ENCODE measurements around the gene RLN1.
"Not testable (repeated sequence)": the region's sequence is repeated elsewhere in the genome, so short reads cannot be mapped to it uniquely, and the experiment has no call there.

The RLN1 gene, protein sequence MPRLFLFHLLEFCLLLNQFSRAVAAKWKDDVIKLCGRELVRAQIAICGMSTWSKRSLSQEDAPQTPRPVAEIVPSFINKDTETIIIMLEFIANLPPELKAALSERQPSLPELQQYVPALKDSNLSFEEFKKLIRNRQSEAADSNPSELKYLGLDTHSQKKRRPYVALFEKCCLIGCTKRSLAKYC

DNA sequence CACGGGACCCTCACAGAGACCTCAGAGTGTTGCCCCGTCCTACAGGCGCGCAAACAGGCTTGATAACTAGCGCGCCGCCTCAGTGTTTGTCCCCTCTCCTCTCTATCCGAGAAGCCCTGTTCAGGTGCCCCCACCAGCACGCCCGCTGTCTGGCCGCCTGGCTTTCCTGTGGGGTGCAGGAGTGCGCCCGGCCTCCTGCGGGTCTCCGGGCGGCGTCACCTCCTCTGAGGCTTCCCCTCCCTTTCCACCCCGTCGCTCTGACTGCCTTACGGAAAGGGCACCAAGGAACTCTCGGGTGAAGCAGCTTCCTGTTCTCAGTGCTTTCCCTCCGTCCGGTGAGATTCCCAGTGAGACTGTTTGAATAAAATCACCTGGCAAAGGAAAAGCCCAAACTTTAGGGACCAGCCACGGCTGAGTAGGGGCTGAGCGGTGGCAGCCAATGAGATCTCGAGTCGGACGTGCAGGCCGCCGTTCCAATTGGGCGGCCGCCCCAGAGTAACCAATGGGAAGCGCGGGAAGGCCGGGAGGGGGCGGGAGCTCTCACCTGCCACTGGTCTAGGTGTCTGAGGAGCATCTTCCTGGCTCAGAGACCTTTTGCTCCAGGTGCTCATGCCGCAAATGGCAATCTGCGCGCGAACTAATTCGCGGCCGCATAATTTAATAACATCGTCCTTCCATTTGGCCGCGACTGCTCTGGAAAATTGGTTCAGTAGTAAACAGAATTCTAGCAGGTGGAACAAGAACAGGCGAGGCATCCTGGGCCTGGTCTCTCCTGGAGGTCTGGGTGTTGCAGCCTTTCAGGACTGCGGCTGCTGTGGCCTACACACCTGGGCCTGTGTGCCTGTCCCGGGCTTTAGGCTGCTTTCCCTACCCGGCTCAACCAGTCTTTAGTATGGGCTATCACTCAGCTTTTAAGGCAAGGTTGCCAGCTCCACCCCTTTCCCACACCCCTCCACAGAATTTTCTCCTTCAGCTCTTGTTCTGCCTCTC, at the start of gene RLN1:
TSS of gene RLN1 (minus strand) at position 885 of the 990 bp plus-strand sequence. CDS start at position 755, 130 bp downstream.
- DNase-seq: not testable (repeated sequence)

GRCh38 chr9:5389109-5389732, 49.5 kb upstream of the RLN1 start:
- no peak for DNase-seq

GRCh38 chr9:5388026-5388819, 48.5 kb upstream of the RLN1 start:
- no peak for DNase-seq

DNA sequence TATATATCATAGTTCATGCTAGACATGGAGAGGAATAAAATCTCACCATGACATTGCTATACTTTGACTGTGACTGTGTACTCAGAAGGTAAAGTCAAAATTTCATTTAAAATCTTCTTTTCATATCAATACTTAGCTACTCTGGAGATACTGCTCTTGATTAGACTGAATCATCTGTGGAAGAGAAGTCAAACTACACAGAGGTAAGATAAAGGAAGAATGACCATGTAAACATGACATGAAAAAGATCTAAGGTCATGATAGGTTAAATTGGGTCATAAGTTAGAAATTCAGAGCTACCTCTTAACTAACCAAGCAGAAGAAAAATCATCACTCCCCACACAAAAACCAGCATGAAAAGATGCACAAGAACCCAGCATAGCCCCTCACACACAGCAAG, 44.8 kb upstream of the RLN1 start:
- no peak for DNase-seq

GRCh38 chr9:5382479-5382878, 42.8 kb upstream of the RLN1 start:
- DNase-seq: no peak

DNA sequence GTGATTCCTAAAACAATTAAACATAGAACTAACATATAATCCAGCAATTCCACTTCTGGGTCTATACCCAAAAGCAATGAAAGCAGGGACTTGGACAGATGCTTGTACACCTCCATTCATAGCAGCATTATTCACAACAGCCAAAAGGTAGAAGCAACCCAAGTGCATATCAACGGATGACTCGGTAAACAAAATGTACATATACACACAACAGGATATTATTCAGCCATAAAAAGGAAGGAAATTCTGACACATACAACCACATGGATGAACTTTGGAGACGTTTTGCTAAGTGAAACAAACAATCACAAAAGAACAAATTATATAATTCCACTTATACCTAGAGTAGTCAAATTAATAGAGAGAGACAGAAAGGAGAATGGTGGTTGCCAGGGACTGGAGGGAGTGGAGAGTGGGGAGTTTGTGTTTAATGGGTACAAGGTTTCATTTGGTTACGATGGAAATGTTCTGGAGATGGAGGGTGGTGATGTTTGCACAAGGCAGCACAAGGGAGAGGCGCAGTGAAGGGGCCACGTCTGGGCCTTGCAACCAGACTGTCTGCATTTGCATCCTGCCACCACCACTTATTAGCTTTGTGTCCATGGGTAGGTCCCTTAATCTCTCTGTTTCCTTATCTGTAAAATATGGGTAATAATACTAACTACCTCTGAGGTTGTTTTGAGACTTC, 36.3 kb upstream of the RLN1 start:
- DNase-seq: no peak

- no peak for DNase-seq
These were observed 35.4 kb upstream of the RLN1 start for GRCh38 chr9:5375091-5375490.

DNA sequence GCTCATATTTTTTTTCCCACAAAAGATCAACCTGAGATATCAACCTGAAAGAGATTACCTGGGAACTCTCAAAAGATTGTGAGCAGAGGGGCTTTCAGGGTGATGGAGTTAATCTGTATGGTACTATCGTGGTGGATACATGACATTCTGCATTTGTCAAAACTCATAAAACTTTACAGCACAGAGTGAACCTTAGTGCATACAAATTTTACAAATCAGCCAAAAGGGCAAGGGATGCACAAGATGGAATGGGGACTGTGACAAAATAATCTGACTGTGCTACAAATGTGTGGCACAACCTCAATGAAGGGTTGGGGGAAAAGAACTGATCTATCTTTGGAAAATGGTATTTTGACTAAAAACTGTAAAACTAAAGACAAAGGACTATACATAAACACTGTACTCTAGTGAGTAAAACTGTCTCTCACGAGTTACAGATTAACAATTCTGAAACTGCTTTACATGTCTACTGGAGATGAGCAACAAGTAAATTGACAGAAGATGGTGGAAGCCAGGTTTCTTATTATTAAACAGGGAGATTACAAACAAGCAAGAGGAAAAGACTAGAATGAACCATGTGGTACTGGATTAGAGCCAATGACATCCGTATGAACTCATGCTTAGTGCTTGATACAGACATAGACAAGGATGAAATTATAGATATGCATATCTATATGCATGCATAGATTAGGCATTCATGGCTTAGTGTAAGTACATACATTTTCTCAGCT, 24.8 kb upstream of the RLN1 start:
- DNase-seq: no peak

DNA sequence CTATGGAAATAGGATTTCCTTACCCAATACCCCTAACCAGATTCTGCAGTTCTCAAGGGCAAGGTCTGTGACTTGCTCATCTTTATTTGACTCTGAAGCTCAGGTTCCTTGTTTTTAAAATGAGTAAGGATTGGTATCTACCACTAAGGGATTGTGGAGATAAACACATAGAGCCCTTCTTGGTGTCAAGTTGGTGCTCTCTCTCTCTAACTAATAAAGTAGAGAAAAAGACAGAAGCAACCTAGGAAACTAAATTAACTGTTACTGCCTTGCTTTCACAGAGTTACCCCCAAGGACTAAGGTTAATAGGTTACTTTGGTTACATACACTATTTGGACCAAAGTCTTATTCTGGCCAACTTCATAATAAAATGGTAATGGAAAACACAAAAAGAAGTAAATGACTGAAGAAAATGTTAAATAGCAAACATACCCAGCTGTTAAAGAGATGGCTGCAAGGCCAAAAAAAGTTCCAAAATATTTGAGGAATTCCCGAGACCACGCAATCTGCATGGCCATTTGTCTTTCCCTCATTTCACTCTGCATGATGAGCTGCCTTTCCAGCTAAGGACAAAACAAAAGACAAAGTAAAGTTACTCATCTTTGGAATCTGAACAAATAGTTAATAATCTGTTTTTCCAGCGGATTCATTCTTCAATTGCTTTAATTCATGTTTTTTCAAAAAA, 21.8 kb upstream of the RLN1 start:
- DNase-seq: no peak

DNA sequence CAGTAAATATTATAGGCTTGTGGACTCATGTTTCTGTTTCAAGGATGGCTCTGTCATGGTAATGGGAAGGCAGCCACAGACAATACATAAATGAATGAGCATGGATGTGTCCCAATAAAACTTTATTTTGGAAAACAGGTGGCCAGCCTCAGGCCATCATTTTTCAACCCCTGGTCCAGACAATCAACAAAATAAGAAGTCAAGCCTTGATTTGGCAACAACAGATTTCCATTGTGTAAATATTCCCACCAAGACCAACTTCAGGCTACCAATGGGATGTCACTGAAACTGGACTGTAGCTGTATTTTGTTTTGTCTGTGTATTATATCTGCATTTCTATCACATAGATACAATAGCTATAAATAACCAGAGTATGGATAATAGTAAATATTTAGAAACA, 20.7 kb upstream of the RLN1 start:
- no peak for DNase-seq

DNA sequence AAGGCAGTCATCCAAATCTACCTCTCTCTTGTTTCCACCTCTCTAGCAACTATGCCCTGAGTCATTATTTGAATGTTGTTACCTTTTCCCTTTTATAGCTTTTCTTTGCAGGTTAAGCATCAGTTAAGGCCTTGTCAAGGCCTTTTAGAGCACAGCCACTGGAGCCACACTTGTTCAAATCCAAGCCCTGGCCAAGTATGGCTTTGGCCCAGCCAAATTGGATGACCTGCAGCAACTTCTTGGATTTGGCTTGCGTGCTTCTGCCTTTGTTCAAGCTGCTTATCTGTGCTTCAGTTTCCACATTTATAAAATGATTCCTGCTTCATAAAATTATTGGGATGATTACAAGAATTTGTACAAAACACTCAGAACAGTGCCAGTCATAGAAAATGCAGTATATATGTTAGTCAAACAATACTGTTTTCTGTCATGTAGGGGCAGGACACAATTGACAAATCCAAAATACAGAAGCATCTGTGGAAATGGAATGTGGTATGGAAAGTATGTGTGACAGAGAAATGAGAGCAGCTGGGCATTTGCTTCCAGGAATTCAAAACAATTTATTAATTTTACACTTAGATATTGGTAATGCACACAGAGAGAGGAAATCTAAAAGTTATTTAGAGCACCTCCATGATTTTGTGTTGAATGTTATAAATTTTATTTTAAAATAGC, 17.9 kb upstream of the RLN1 start:
- no peak for DNase-seq

- no peak for DNase-seq
These were observed 16.1 kb upstream of the RLN1 start for GRCh38 chr9:5355817-5356216.

GRCh38 chr9:5355226-5355625, 15.6 kb upstream of the RLN1 start:
- DNase-seq: no peak

- no peak for DNase-seq
These were observed 14.5 kb upstream of the RLN1 start for GRCh38 chr9:5354184-5354583.

DNA sequence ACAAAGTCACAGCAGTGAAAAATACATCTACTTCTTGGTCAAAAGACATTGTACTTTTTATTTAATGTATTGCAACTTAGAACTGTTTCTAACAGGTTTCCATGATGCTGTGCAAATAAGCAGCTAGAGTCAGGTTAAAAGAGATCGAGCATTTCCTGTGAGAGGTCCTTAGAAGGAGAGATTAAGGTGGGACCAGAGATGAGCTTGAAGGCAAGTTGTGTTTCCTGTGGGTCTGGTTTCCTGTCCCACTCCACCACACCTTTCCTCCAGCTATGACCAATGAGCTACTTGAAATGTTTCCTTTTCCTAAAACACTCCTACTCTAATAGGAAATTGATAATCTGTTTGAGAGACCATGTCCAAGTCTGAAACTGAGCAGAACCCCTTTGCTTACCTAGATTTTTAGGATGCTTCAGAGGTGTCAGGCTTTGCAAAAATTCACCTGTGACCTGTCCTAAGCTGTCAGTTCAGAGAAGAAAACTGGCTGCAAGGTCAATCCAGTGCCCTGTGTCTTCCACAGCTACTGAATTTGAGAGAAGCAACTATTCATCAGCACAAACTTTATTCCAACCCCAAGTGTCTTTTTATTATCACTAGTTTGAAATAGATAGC, 13.1 kb upstream of the RLN1 start:
- DNase-seq: no peak

DNA sequence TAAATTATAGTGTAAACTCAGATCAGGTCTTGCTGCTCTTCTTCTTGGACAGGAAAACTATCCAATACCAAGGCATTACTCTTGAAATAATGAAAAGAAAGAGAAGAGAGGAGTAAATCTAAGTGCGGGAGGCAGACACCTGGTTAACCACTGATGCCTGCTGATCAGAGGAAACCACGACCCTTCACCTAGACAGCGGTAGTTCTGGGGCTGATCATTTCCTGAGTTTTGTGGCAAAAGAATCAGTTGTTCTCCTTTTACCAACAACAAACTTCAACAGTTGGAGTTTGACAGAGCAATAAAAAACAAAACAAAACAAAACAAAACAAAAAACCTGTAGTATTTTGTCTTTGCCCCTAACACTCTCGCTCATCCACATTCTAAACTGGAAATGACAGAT, 3.0 kb downstream of the RLN1 start:
- no peak for DNase-seq

GRCh38 chr9:5331276-5331675, 8.4 kb downstream of the RLN1 start:
- DNase-seq: not testable (repeated sequence)

DNA sequence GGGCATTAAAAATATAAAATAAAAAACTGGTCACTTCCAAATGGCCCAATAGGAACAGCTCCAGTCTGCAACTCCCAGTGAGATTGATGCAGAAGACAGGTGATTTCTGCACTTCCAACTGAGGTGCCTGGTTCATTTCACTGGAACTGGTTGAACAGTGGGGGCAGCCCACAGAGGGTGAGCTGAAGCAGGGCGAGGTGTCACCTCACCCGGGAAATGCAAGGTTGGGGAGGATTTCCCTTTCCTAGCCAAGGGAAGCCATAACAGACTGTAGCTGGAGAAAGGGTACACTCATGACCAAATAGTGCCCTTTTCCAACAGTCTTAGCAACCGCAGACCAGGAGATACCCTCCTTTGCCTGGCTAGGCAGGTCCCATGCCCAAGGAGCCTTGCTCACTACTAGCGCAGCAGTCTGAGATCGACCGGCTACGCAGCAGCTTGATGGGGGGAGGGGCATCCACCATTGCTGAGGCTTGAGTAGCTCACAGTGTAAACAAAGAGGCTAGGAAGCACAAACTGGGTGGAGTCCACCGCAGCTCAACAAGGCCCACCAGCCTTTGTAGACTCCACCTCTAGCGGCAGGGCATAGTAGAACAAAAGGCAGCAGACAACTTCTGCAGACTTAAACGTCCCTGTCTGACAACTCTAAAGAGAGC, 12.7 kb downstream of the RLN1 start:
- no peak for DNase-seq

GRCh38 chr9:5326187-5326586, 13.5 kb downstream of the RLN1 start:
- DNase-seq: no peak
